ENCODE measurements around the gene ZNF217. TPM values are rescaled to one million over a fixed set of nuclear protein-coding genes. Genes with fewer than 3 reads are reported as not detected.

The ZNF217 gene
- total and polyA plus RNA-seq, 9 of the 15 experiments (the other 6 are each of a cell fraction or from before 2014, with no cell fraction given), result 3.0 to 41.8 (median 16.8) TPM

- TF ChIP-seq YY1 (IDR thresholded peaks at IDR 0.05; ENCODE audit: borderline replicate concordance in 1 of 3, control insufficient read depth in 1 of 3, extremely low read depth in 1 of 3, insufficient read depth in 3 of 3, insufficient read length in 1 of 3, insufficient replicate concordance in 2 of 3, low read depth in 1 of 3, low read length in 2 of 3), result peak in 1 of 3 experiments; percentile 67
- TF ChIP-seq CBFB (CRISPR knock-in tag; IDR thresholded peaks at IDR 0.05), result no peak
- TF ChIP-seq RHOXF2B (CRISPR knock-in tag; conservative IDR thresholded peaks at IDR 0.05), result 0 out of 2 replicates have a peak, but pooled peaks have one; percentile 36
- no peak for TF ChIP-seq KAT2B (IDR thresholded peaks at IDR 0.05; ENCODE audit: low read depth, low read length)
- TF ChIP-seq ZBTB40 (IDR thresholded peaks at IDR 0.05), result peak; percentile 15; the same call in 1 of the 2 replicates
- TF ChIP-seq ZBTB40 (CRISPR knock-in tag; IDR thresholded peaks at IDR 0.05), result no peak
- no peak for TF ChIP-seq BRD4 (IDR thresholded peaks at IDR 0.05)
- TF ChIP-seq SRSF7 (optimal IDR thresholded peaks at IDR 0.05; ENCODE audit: low read depth, low read length), result no peak
- no peak for TF ChIP-seq SRSF3 (IDR thresholded peaks at IDR 0.05; ENCODE audit: insufficient read depth, low read length)
- no peak for TF ChIP-seq ZNF232 (CRISPR knock-in tag; IDR thresholded peaks at IDR 0.05)
- TF ChIP-seq NR4A1 (CRISPR knock-in tag; IDR thresholded peaks at IDR 0.05), result no peak
- peak; percentile 46; the same call in 1 of the 2 replicates for TF ChIP-seq NR4A1 (tag; IDR thresholded peaks at IDR 0.05)
- TF ChIP-seq ZNF184 (CRISPR knock-in tag; IDR thresholded peaks at IDR 0.05), result no peak
- no peak for TF ChIP-seq ZNF512 (tag; IDR thresholded peaks at IDR 0.05)
- TF ChIP-seq ID3 (CRISPR knock-in tag; IDR thresholded peaks at IDR 0.05), result no peak
- peak; percentile 46; the same call in 1 of the 2 replicates for TF ChIP-seq ID3 (tag; IDR thresholded peaks at IDR 0.05)
Measured at GRCh38 chr20:53609491-53610445, 16.1 kb upstream of the ZNF217 start (continued).
